PFSK-1 (cell line): ENCODE measurements around the gene GALNT5.

Experiments
- POLR2AphosphoS5 ChIP-seq: IDR thresholded peaks from 2 replicates; pipeline ENCODE4 v1.6.1; 2012; ENCODE audit warnings: low read depth, mild to moderate bottlenecking, control low read depth, low read length, moderate library complexity
- REST ChIP-seq, 2 experiments: IDR thresholded peaks; 2 replicates each; pipeline versions ENCODE4 v1.6.1 to v1.8.0; 2011 to 2012; ENCODE audit warnings: low read depth in 2 of 2, low read length in 2 of 2, control low read depth in 1 of 2, inconsistent platforms in 1 of 2, mild to moderate bottlenecking in 1 of 2, moderate library complexity in 1 of 2; ENCODE audit not compliant: insufficient read depth in 1 of 2
- TAF1 ChIP-seq: IDR thresholded peaks from 2 replicates; pipeline ENCODE4 v1.6.1; 2012; ENCODE audit warnings: low read length, control low read depth, borderline replicate concordance; ENCODE audit not compliant: insufficient read depth

- no peak for TF ChIP-seq REST (IDR thresholded peaks at IDR 0.05; ENCODE audit: insufficient read depth in 1 of 2, low read depth in 2 of 2, low read length in 2 of 2)
- TF ChIP-seq TAF1 = no peak
- no peak for TF ChIP-seq POLR2AphosphoS5
Observed at GRCh38 chr2:157245144-157245840, 12.2 kb upstream of the GALNT5 start.
